Keratinocyte (primary cell): ENCODE measurements around the gene PCED1A. TPM values are rescaled to one million over a fixed set of nuclear protein-coding genes. Genes with fewer than 3 reads are reported as not detected.

ENCODE experiments used
- DNase-seq: peaks from one replicate; pipeline ENCODE4 v3.0.0-alpha.2; 2011; ENCODE audit warnings: low read depth, missing footprints, low spot score
- FAIRE-seq: peaks from 2 replicates; lab custom pipeline; 2011; peaks lifted over from hg19 to GRCh38; lab: Jason Lieb, UNC
- H2AFZ ChIP-seq: 2 replicates; pipeline ENCODE4 v1.6.0; 2012; ENCODE audit warnings: low read length, control low read depth, inconsistent platforms; ENCODE audit not compliant: control insufficient read depth
- H3K27ac ChIP-seq: 2 replicates; pipeline ENCODE4 v1.5.1; 2011; ENCODE audit warnings: low read length; ENCODE audit not compliant: control insufficient read depth, insufficient read depth
- H3K27me3 ChIP-seq: 3 replicates; pipeline ENCODE4 v1.6.0; 2011; ENCODE audit warnings: low read length; ENCODE audit not compliant: control insufficient read depth, insufficient read depth; ENCODE audit errors: extremely low read depth
- H3K36me3 ChIP-seq, 2 experiments: 2 replicates in 1 of 2; 3 replicates in 1 of 2; pipeline ENCODE4 v1.5.1; 2011; ENCODE audit warnings: low read length in 2 of 2, mild to moderate bottlenecking in 1 of 2; ENCODE audit not compliant: control insufficient read depth in 2 of 2, insufficient read depth in 2 of 2; ENCODE audit errors: extremely low read depth in 1 of 2
- H3K4me1 ChIP-seq: 3 replicates; pipeline ENCODE4 v1.5.1; 2011; ENCODE audit warnings: low read length; ENCODE audit not compliant: control insufficient read depth, insufficient read depth; ENCODE audit errors: extremely low read depth
- H3K4me2 ChIP-seq: 3 replicates; pipeline ENCODE4 v1.6.0; 2011; ENCODE audit warnings: low read depth, low read length; ENCODE audit not compliant: control insufficient read depth, insufficient read depth; ENCODE audit errors: extremely low read depth
- H3K4me3 ChIP-seq, 3 experiments: fragments of 200-600 bp in 1 of 3; sonication (generic) in 1 of 3; 2 replicates in 2 of 3; 3 replicates in 1 of 3; pipeline ENCODE4 v1.5.1; 2011 to 2016; ENCODE audit warnings: low read length in 3 of 3, mild to moderate bottlenecking in 3 of 3, control low read depth in 2 of 3, inconsistent platforms in 1 of 3, low read depth in 1 of 3, mixed read lengths in 1 of 3, mixed run types in 1 of 3, moderate library complexity in 1 of 3; ENCODE audit not compliant: control insufficient read depth in 2 of 3, insufficient read depth in 2 of 3; ENCODE audit errors: extremely low read depth in 1 of 3
- H3K79me2 ChIP-seq: 2 replicates; pipeline ENCODE4 v1.6.0; 2012; ENCODE audit warnings: low read length; ENCODE audit not compliant: control insufficient read depth, insufficient read depth
- H3K9ac ChIP-seq: 3 replicates; pipeline ENCODE4 v1.6.0; 2011; ENCODE audit warnings: low read length; ENCODE audit not compliant: control insufficient read depth, insufficient read depth; ENCODE audit errors: extremely low read depth
- H3K9me1 ChIP-seq: 3 replicates; pipeline ENCODE4 v1.6.0; 2011; ENCODE audit warnings: low read length; ENCODE audit not compliant: control insufficient read depth, insufficient read depth; ENCODE audit errors: extremely low read depth
- H3K9me3 ChIP-seq: 2 replicates; pipeline ENCODE4 v1.5.1; 2012; ENCODE audit warnings: low read depth, low read length; ENCODE audit not compliant: control insufficient read depth
- H4K20me1 ChIP-seq: 3 replicates; pipeline ENCODE4 v1.6.0; 2011; ENCODE audit warnings: low read length; ENCODE audit not compliant: control insufficient read depth, insufficient read depth; ENCODE audit errors: extremely low read depth
- EZH2 ChIP-seq: IDR thresholded peaks from one replicate; pipeline ENCODE4 v1.6.1; 2012; ENCODE audit warnings: inconsistent platforms, mild to moderate bottlenecking, low read length, moderate library complexity
- dilution Hi-C: fragments of 300-500 bp; cut with MboI; formaldehyde crosslinking; loops from one replicate; pipeline ENCODE4 v1.7.0; 2020; ENCODE audit warnings: low sequenced_read_pairs; ENCODE audit not compliant: extremely low pct_ligation_motif_present
- polyA plus RNA-seq, 5 experiments: library from polyadenylated mRNA; depleted of rRNA in 3 of 5; stranded (reverse) in 3 of 5; stranded (forward) in 1 of 5; unstranded in 1 of 5; fragments of >200 nt; gene quantifications; 1 replicate in 1 of 5; 2 replicates in 3 of 5; 3 replicates in 1 of 5; pipeline versions ENCODE4 v1.2.1 to v1.2.3, GENCODE V29; 2011 to 2012; ENCODE audit warnings: missing spikeins in 2 of 5, low read depth in 1 of 5, low replicate concordance in 1 of 5
- TF ChIP-seq, protein P1 (sequence below), 3 experiments: IDR thresholded peaks in 1 of 3; conservative IDR thresholded peaks in 1 of 3; optimal IDR thresholded peaks in 1 of 3; 2 replicates in 2 of 3; 3 replicates in 1 of 3; pipeline versions ENCODE3 to v1.5.1; 2011; ENCODE audit warnings: low read length in 3 of 3, mild to moderate bottlenecking in 3 of 3, moderate library complexity in 2 of 3, control low read depth in 1 of 3, inconsistent platforms in 1 of 3; ENCODE audit not compliant: insufficient read depth in 2 of 3; ENCODE audit errors: extremely low read depth in 1 of 3

PCED1A gene
- polyA plus RNA-seq, 1 donor (not counting 4 experiments of a cell fraction or from before 2014, with no cell fraction given) = 5.6 TPM

DNA sequence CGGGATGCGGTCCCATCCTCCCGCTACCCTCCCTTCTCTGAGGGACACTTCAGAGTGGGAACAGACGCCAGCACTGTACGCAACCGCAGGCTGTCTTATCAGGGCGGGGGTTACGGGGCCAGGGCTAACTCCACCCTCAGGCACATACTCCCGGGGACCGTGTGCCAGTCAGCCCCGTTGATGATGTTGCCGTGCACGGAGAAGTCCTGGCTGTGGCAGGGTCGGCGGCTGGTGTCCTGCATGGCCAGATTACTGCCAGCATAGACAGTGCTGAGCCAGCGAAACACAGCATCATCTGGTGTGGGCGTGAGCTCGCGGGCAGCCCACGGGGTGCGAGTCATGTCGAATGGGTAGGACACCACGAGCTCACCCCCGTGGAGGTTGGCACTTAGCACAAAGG is 45.0 kb downstream of the PCED1A start:
- DNase-seq (no peak), FAIRE-seq (no peak)
- TF ChIP-seq, protein P1, sequence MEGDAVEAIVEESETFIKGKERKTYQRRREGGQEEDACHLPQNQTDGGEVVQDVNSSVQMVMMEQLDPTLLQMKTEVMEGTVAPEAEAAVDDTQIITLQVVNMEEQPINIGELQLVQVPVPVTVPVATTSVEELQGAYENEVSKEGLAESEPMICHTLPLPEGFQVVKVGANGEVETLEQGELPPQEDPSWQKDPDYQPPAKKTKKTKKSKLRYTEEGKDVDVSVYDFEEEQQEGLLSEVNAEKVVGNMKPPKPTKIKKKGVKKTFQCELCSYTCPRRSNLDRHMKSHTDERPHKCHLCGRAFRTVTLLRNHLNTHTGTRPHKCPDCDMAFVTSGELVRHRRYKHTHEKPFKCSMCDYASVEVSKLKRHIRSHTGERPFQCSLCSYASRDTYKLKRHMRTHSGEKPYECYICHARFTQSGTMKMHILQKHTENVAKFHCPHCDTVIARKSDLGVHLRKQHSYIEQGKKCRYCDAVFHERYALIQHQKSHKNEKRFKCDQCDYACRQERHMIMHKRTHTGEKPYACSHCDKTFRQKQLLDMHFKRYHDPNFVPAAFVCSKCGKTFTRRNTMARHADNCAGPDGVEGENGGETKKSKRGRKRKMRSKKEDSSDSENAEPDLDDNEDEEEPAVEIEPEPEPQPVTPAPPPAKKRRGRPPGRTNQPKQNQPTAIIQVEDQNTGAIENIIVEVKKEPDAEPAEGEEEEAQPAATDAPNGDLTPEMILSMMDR (optimal IDR thresholded peaks at IDR 0.05 in 1 of 3, IDR thresholded peaks at IDR 0.05 in 1 of 3, conservative IDR thresholded peaks at IDR 0.05 in 1 of 3; ENCODE audit: extremely low read depth in 1 of 3, insufficient read depth in 2 of 3, low read length in 3 of 3) = no peak
- TF ChIP-seq EZH2 = no peak
- Histone ChIP-seq H3K9me3 (no peaks in the 10 kb centered on the region), H3K9ac (no peak overlapping the region), H3K9me1 (no peaks in the 10 kb centered on the region), H3K4me2 (no peak overlapping the region), H3K36me3 (no peaks in the 10 kb centered on the region), H2AFZ (no peak overlapping the region), H3K4me3 (no peak overlapping the region), H3K79me2 (no peaks in the 10 kb centered on the region), H4K20me1 (no peaks in the 10 kb centered on the region), H3K4me1 (peaks cover 2% of the 10 kb centered on the region), H3K27ac (no peak overlapping the region), H3K27me3 (peaks cover 64% of the 10 kb centered on the region)
- dilution Hi-C loops = no loop called here

GRCh38 chr20:2794866-2795447 is 45.5 kb downstream of the PCED1A start:
- Histone ChIP-seq H2AFZ (no peak overlapping the region), H3K4me2 (no peak overlapping the region), H3K27me3 (peaks cover 63% of the 10 kb centered on the region), H3K9ac (no peak overlapping the region), H3K4me1 (peaks cover 2% of the 10 kb centered on the region), H3K36me3 (no peaks in the 10 kb centered on the region), H3K79me2 (no peaks in the 10 kb centered on the region), H4K20me1 (no peaks in the 10 kb centered on the region), H3K9me3 (no peaks in the 10 kb centered on the region), H3K9me1 (no peaks in the 10 kb centered on the region), H3K4me3 (no peak overlapping the region), H3K27ac (no peak overlapping the region)
- FAIRE-seq = no peak
- no peak for DNase-seq
- dilution Hi-C loops = no loop called here
- no peak for TF ChIP-seq EZH2
- TF ChIP-seq, protein P1 (optimal IDR thresholded peaks at IDR 0.05 in 1 of 3, IDR thresholded peaks at IDR 0.05 in 1 of 3, conservative IDR thresholded peaks at IDR 0.05 in 1 of 3; ENCODE audit: extremely low read depth in 1 of 3, insufficient read depth in 2 of 3, low read length in 3 of 3) = no peak
